GM12878 (cell line): ENCODE data around the gene ANO1. TPM values are rescaled to one million over a fixed set of nuclear protein-coding genes. Genes with fewer than 3 reads are reported as not detected.

Experiments used
- ATAC-seq: fragments of 200-7000 bp; cut with Tn5 transposase; 3 replicates; pipeline ENCODE4 v1.9.1; 2020; ENCODE audit warnings: mild to moderate bottlenecking, moderate library complexity
- BruUV-seq: library from RNA; stranded (reverse); fragments of 400-500 nt; replicated peaks from 2 replicates; lab custom pipeline; 2021; lab: Mats Ljungman, UMichigan
- CTCF ChIA-PET: fragments of 300-600 bp; sonication (Branson Sonifier 250); formaldehyde crosslinking; extraction: SDS; loops from one replicate; lab custom pipeline; 2021; ENCODE audit warnings: inconsistent platforms; lab: Yijun Ruan, JAX
- POLR2A ChIA-PET: fragments of 350-600 bp; formaldehyde crosslinking; extraction: SDS; loops from one replicate; lab custom pipeline; 2021; ENCODE audit warnings: inconsistent platforms; lab: Charles Lee
- RAD21 ChIA-PET: fragments of 300-600 bp; sonication (Branson Sonifier 250); formaldehyde crosslinking; loops from one replicate; lab custom pipeline; 2023; ENCODE audit warnings: antibody characterized with exemption; ENCODE audit not compliant: unreplicated experiment; lab: Charles Lee
- SMC1A ChIA-PET: fragments of 300-600 bp; sonication (Branson Sonifier 250); formaldehyde crosslinking; loops from one replicate; lab custom pipeline; 2023; ENCODE audit not compliant: unreplicated experiment, uncharacterized antibody; lab: Charles Lee
- DNase-seq: peaks from one replicate; pipeline ENCODE4 v3.0.0-alpha.2; 2011; ENCODE audit warnings: low read depth, low spot score
- FAIRE-seq: peaks from 3 replicates; lab custom pipeline; 2011; peaks lifted over from hg19 to GRCh38; lab: Jason Lieb, UNC
- H2AFZ ChIP-seq: 2 replicates; pipeline ENCODE4 v1.6.0; 2011; ENCODE audit warnings: low read depth, low read length, control low read depth; ENCODE audit not compliant: control insufficient read depth
- H3K27ac ChIP-seq: 2 replicates; pipeline ENCODE4 v1.5.1; 2011; ENCODE audit warnings: control low read depth; ENCODE audit not compliant: control insufficient read depth, insufficient read depth
- H3K27me3 ChIP-seq, 2 experiments: replicated peaks in 1 of 2; 2 replicates each; pipeline versions ENCODE4 v1.6.0 to v1.6.1; 2011; ENCODE audit warnings: low read length in 1 of 2; ENCODE audit not compliant: control insufficient read depth in 2 of 2, insufficient read depth in 2 of 2
- H3K36me3 ChIP-seq, 2 experiments: 2 replicates each; pipeline ENCODE4 v1.5.1; 2011; ENCODE audit warnings: low read length in 1 of 2; ENCODE audit not compliant: control insufficient read depth in 2 of 2, insufficient read depth in 2 of 2
- H3K4me1 ChIP-seq: 2 replicates; pipeline ENCODE4 v1.6.1; 2011; ENCODE audit warnings: mild to moderate bottlenecking, low read length, moderate library complexity, mixed read lengths; ENCODE audit not compliant: control insufficient read depth, insufficient read depth
- H3K4me2 ChIP-seq: 2 replicates; pipeline ENCODE4 v1.6.0; 2011; ENCODE audit warnings: control low read depth; ENCODE audit not compliant: control insufficient read depth, insufficient read depth
- H3K4me3 ChIP-seq: fragments of 200-600 bp; sonication (generic); 2 replicates; pipeline ENCODE4 v1.5.1; 2016
- H3K79me2 ChIP-seq: 2 replicates; pipeline ENCODE4 v1.6.0; 2011; ENCODE audit warnings: low read length; ENCODE audit not compliant: control insufficient read depth, insufficient read depth
- H3K9ac ChIP-seq: 2 replicates; pipeline ENCODE4 v1.8.0; 2011; ENCODE audit warnings: low read length, control low read depth, mixed read lengths; ENCODE audit not compliant: control insufficient read depth, insufficient read depth
- H3K9me3 ChIP-seq: replicated peaks from 3 replicates; pipeline ENCODE4 v1.5.1; 2011; ENCODE audit warnings: mild to moderate bottlenecking, low read length; ENCODE audit not compliant: control insufficient read depth, insufficient read depth
- H4K20me1 ChIP-seq: 2 replicates; pipeline ENCODE4 v1.6.0; 2011; ENCODE audit not compliant: control insufficient read depth, insufficient read depth
- CHD2 ChIP-seq: IDR thresholded peaks from 2 replicates; pipeline ENCODE4 v1.6.1; 2011; ENCODE audit warnings: low read depth, low read length, improper control_type of control experiment, borderline replicate concordance
- EZH2 ChIP-seq: IDR thresholded peaks from 2 replicates; pipeline ENCODE4 v1.6.1; 2012; ENCODE audit warnings: low read depth, mild to moderate bottlenecking, control low read depth, inconsistent platforms, low read length, borderline replicate concordance; ENCODE audit not compliant: control insufficient read depth
- NBN ChIP-seq: fragments of 450-650 bp; IDR thresholded peaks from 2 replicates; pipeline ENCODE4 v1.6.1; 2016
- NKRF ChIP-seq: fragments of 450-650 bp; conservative IDR thresholded peaks from 2 replicates; pipeline ENCODE4 v1.6.1; 2017; ENCODE audit warnings: mild to moderate bottlenecking, moderate library complexity
- SIN3A ChIP-seq: IDR thresholded peaks from 2 replicates; pipeline ENCODE4 v1.6.1; 2012; ENCODE audit warnings: low read depth, low read length, improper control_type of control experiment
- SIX5 ChIP-seq: IDR thresholded peaks from 2 replicates; pipeline ENCODE4 v1.6.1; 2011; ENCODE audit warnings: mild to moderate bottlenecking, low read depth, low read length, moderate library complexity; ENCODE audit not compliant: severe bottlenecking
- SP1 ChIP-seq: IDR thresholded peaks from one replicate; pipeline ENCODE4 v1.6.1; 2011; ENCODE audit warnings: low read depth, low read length
- WRNIP1 ChIP-seq: IDR thresholded peaks from 2 replicates; pipeline ENCODE4 v1.6.1; 2011; ENCODE audit warnings: low read depth, low read length, improper control_type of control experiment, borderline replicate concordance
- ZSCAN29 ChIP-seq: fragments of 450-650 bp; IDR thresholded peaks from 2 replicates; pipeline ENCODE4 v1.6.1; 2017; ENCODE audit warnings: mild to moderate bottlenecking, moderate library complexity
- ZZZ3 ChIP-seq: IDR thresholded peaks from 2 replicates; pipeline ENCODE4 v1.6.1; 2011; ENCODE audit warnings: low read depth; ENCODE audit not compliant: control insufficient read depth, insufficient read length
- WGBS: methylation state at CpG from one replicate; pipeline ENCODE4 v1.1.6; 2016; ENCODE audit warnings: low lambda C conversion rate; ENCODE audit not compliant: insufficient replicate concordance, insufficient coverage; ENCODE audit errors: missing lambda C conversion rate; 5-methylcytosine and 5-hydroxymethylcytosine counted together
- in situ Hi-C: fragments of 300-500 bp; cut with MboI; formaldehyde crosslinking; loops from 9 replicates; pipeline ENCODE4 v1.14.3; 2018; ENCODE audit warnings: mixed read lengths
- intact Hi-C: fragments of 100-400 bp; cut with micrococcal nuclease; formaldehyde crosslinking; loops from one replicate; pipeline ENCODE4 v1.14.2; 2022; ENCODE audit not compliant: unreplicated experiment
- polyA plus RNA-seq, 11 experiments: library from polyadenylated mRNA; depleted of rRNA in 4 of 11; unstranded in 6 of 11; stranded (reverse) in 5 of 11; fragments of >200 nt; fragmentation: Nextera tagmentation in 4 of 11; fragmentation: Illumina TruSeq in 1 of 11; extraction: Ambion mirVana in 4 of 11; extraction: Trizol in 1 of 11; gene quantifications; 1 replicate in 1 of 11; 2 replicates in 10 of 11; pipeline versions ENCODE4 v1.2.1 to v1.2.3, GENCODE V29; 2011 to 2016; ENCODE audit warnings: inconsistent platforms in 2 of 11, missing spikeins in 2 of 11, low read depth in 1 of 11
- total RNA-seq, 4 experiments: library from RNA; depleted of rRNA in 3 of 4; stranded (reverse); fragments of >200 nt in 3 of 4; fragmentation: Illumina TruSeq in 1 of 4; extraction: Trizol in 1 of 4; gene quantifications; 2 replicates each; pipeline versions ENCODE4 v1.2.1 to v1.2.3, GENCODE V29; 2013 to 2021
- TF ChIP-seq, protein P1 (sequence below): fragments of 450-650 bp; IDR thresholded peaks from 2 replicates; pipeline ENCODE4 v1.6.1; 2014; ENCODE audit warnings: mild to moderate bottlenecking
- TF ChIP-seq, protein P2 (sequence below): IDR thresholded peaks from 2 replicates; pipeline ENCODE4 v1.6.1; 2011; ENCODE audit warnings: borderline replicate concordance, low read depth, mild to moderate bottlenecking, moderate library complexity, mixed read lengths, low read length; ENCODE audit not compliant: insufficient read depth; ENCODE audit errors: extremely low read length

ANO1 gene
- total and polyA plus RNA-seq, 10 of the 15 experiments (the other 5 are each of a cell fraction or from before 2014, with no cell fraction given) = 0.01 to 0.38 (median 0.06) TPM; not detected in 7

DNA sequence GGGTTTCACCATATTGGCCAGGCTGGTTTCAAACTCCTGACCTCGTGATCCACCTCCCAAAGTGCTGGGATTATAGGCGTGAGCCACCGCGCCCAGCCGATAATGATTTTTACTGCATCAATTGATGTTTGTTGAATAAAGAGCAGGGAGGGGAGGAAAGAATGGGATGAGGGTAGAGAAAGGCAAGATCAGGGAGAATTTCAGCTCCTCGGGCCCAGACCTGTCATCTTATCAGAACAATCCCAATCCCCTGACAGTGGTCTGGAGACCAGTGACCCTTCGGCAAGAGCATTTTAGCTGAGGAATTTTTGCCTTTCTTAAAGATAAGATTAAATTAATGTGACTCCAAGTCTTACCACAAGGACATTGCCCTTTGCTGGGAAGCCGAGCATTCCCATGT lies 15.0 kb upstream of the ANO1 start:
- no TSS peak for BruUV-seq
- in situ Hi-C loops = no loop called here
- no peaks in the 10 kb centered on the region for H3K4me1 ChIP-seq

More for the DNA sequence above, 15.0 kb upstream of the ANO1 start:
- FAIRE-seq = no peak
- ChIA-PET POLR2A (no interaction called here), CTCF (no interaction called here), SMC1A (no interaction called here), RAD21 (no interaction called here)
- Histone ChIP-seq H2AFZ (no peak overlapping the region), H3K36me3 (no peaks in the 10 kb centered on the region), H3K4me3 (no peak overlapping the region), H3K9ac (no peak overlapping the region), H3K4me2 (no peak overlapping the region), H3K27me3 (no peaks in the 10 kb centered on the region; a peak in 1 of 4 replicates), H3K27ac (no peak overlapping the region), H3K79me2 (no peaks in the 10 kb centered on the region), H4K20me1 (no peaks in the 10 kb centered on the region), H3K9me3 (no peaks in the 10 kb centered on the region)
- intact Hi-C loops = no loop called here
- no peak for ATAC-seq
- 48% methylated on average over 8 of the region's 8 CpGs for WGBS
- DNase-seq = no peak
- TF ChIP-seq SP1 = no peak
- no peak for TF ChIP-seq ZZZ3
- TF ChIP-seq ZSCAN29 = no peak
- TF ChIP-seq SIN3A = no peak
- TF ChIP-seq NKRF = no peak
- no peak for TF ChIP-seq CHD2
- TF ChIP-seq, protein P1, sequence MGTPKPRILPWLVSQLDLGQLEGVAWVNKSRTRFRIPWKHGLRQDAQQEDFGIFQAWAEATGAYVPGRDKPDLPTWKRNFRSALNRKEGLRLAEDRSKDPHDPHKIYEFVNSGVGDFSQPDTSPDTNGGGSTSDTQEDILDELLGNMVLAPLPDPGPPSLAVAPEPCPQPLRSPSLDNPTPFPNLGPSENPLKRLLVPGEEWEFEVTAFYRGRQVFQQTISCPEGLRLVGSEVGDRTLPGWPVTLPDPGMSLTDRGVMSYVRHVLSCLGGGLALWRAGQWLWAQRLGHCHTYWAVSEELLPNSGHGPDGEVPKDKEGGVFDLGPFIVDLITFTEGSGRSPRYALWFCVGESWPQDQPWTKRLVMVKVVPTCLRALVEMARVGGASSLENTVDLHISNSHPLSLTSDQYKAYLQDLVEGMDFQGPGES = no peak
- no peak for TF ChIP-seq NBN
- no peak for TF ChIP-seq EZH2
- TF ChIP-seq SIX5 = no peak
- TF ChIP-seq WRNIP1 = no peak
- TF ChIP-seq, protein P2, sequence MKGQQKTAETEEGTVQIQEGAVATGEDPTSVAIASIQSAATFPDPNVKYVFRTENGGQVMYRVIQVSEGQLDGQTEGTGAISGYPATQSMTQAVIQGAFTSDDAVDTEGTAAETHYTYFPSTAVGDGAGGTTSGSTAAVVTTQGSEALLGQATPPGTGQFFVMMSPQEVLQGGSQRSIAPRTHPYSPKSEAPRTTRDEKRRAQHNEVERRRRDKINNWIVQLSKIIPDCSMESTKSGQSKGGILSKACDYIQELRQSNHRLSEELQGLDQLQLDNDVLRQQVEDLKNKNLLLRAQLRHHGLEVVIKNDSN = no peak
